BE2C (cell line): Measurements from ENCODE around the gene ST8SIA3.

Experiments
- DNase-seq: peaks from one replicate; pipeline ENCODE4 v3.0.0-alpha.2; 2020
- H3K27me3 ChIP-seq: fragments of 250-450 bp; sonication (Bioruptor Pico); 2 replicates; pipeline ENCODE4 v1.5.1; 2020; ENCODE audit warnings: mild to moderate bottlenecking
- H3K36me3 ChIP-seq: fragments of 250-450 bp; sonication (Bioruptor Pico); 2 replicates; pipeline ENCODE4 v1.5.1; 2020; ENCODE audit warnings: mild to moderate bottlenecking
- H3K4me1 ChIP-seq: fragments of 250-450 bp; sonication (Bioruptor Pico); 2 replicates; pipeline ENCODE4 v1.5.1; 2020
- H3K4me3 ChIP-seq: 2 replicates; pipeline ENCODE4 v1.5.1; 2011; ENCODE audit warnings: low read depth, low read length
- H3K9me3 ChIP-seq: fragments of 250-450 bp; sonication (Bioruptor Pico); 2 replicates; pipeline ENCODE4 v1.5.1; 2020
- CTCF ChIP-seq: IDR thresholded peaks from 2 replicates; pipeline ENCODE4 v1.5.1; 2012; ENCODE audit warnings: mild to moderate bottlenecking, low read depth, low read length

Gene ST8SIA3

GRCh38 chr18:57397440-57398132 is 45.2 kb downstream of the ST8SIA3 start:
- no peaks in the 10 kb centered on the region for H3K4me1 ChIP-seq
- H3K4me3 ChIP-seq = no peak overlapping the region
- H3K27me3 ChIP-seq = no peaks in the 10 kb centered on the region
- H3K9me3 ChIP-seq = no peaks in the 10 kb centered on the region
- H3K36me3 ChIP-seq = no peaks in the 10 kb centered on the region
- TF ChIP-seq CTCF = no peak
- no peak for DNase-seq

GRCh38 chr18:57404345-57404744 is 52.0 kb downstream of the ST8SIA3 start:
- TF ChIP-seq CTCF = no peak
- H3K36me3 ChIP-seq = no peaks in the 10 kb centered on the region
- H3K27me3 ChIP-seq = no peaks in the 10 kb centered on the region
- H3K4me1 ChIP-seq = no peaks in the 10 kb centered on the region
- H3K4me3 ChIP-seq = no peak overlapping the region
- H3K9me3 ChIP-seq = no peaks in the 10 kb centered on the region
- DNase-seq = no peak

GRCh38 chr18:57409650-57410049 is 57.3 kb downstream of the ST8SIA3 start:
- no peak overlapping the region for H3K4me3 ChIP-seq
- no peaks in the 10 kb centered on the region for H3K9me3 ChIP-seq
- DNase-seq = no peak
- no peaks in the 10 kb centered on the region for H3K27me3 ChIP-seq
- no peaks in the 10 kb centered on the region for H3K4me1 ChIP-seq
- no peak for TF ChIP-seq CTCF
- no peaks in the 10 kb centered on the region for H3K36me3 ChIP-seq

- H3K4me3 ChIP-seq = no peak overlapping the region
- no peaks in the 10 kb centered on the region for H3K27me3 ChIP-seq
- H3K9me3 ChIP-seq = no peaks in the 10 kb centered on the region
- no peaks in the 10 kb centered on the region for H3K4me1 ChIP-seq
- H3K36me3 ChIP-seq = no peaks in the 10 kb centered on the region
- TF ChIP-seq CTCF = no peak
- DNase-seq = peak; percentile 9
Measured at GRCh38 chr18:57410749-57411148, 58.4 kb downstream of the ST8SIA3 start.

- TF ChIP-seq CTCF = no peak
- no peak for DNase-seq
Measured at GRCh38 chr18:57416542-57416941, 64.2 kb downstream of the ST8SIA3 start.

More at GRCh38 chr18:57416542-57416941, 64.2 kb downstream of the ST8SIA3 start:
- H3K27me3 ChIP-seq = no peaks in the 10 kb centered on the region
- no peak overlapping the region for H3K4me3 ChIP-seq
- no peaks in the 10 kb centered on the region for H3K9me3 ChIP-seq
- H3K36me3 ChIP-seq = no peaks in the 10 kb centered on the region
- no peaks in the 10 kb centered on the region for H3K4me1 ChIP-seq
